ENCODE data around the gene CRYGN. TPM values are rescaled to one million over a fixed set of nuclear protein-coding genes. Genes with fewer than 3 reads are reported as not detected.
A peak's percentile ranks its signal among the peaks of the same experiment; 100 is the strongest.

The CRYGN gene
- total and polyA plus RNA-seq, 9 of the 15 experiments (the other 6 are each of a cell fraction or from before 2014, with no cell fraction given) = not detected

- TF ChIP-seq ZBTB33 (CRISPR knock-in tag; IDR thresholded peaks at IDR 0.05) (no peak), ESRRB (CRISPR knock-in tag; IDR thresholded peaks at IDR 0.05; ENCODE audit: borderline replicate concordance) (no peak), ZKSCAN8 (CRISPR knock-in tag; IDR thresholded peaks at IDR 0.05) (no peak), PPARD (CRISPR knock-in tag; IDR thresholded peaks at IDR 0.05) (no peak)
Measured at GRCh38 chr7:151427705-151428377, 12.1 kb downstream of the CRYGN start (continued).

GRCh38 chr7:151426904-151427704, 12.8 kb downstream of the CRYGN start:
- Histone ChIP-seq H3K9me3 (replicated peaks; ENCODE audit: control insufficient read depth, insufficient read depth, low read depth, low read length) (peaks cover 7% of the 10 kb centered on the region), H4K20me1 (replicated peaks; ENCODE audit: control insufficient read depth, insufficient read depth, low read length) (0 out of 2 replicates have a peak, but pooled peaks cover 4% of the 10 kb centered on the region), H3K36me3 (ENCODE audit: control insufficient read depth, insufficient read depth, low read length) (no peaks in the 10 kb centered on the region), H3K9me1 (ENCODE audit: control insufficient read depth, insufficient read depth, low read length) (no peaks in the 10 kb centered on the region), H3K9ac (ENCODE audit: insufficient read depth in 1 of 2, low read depth in 2 of 2, low read length in 2 of 2) (0 out of 4 replicates have a peak overlapping the region, but pooled peaks of 1 of the 2 experiments have one; percentile 21), H3K79me2 (ENCODE audit: control insufficient read depth, insufficient read depth, low read length) (no peaks in the 10 kb centered on the region), H2AFZ (ENCODE audit: low read depth, low read length) (no peak overlapping the region), H3K27ac (ENCODE audit: extremely low read depth, low read depth, low read length) (no peak overlapping the region), H3K4me2 (ENCODE audit: insufficient read depth, low read length) (no peak overlapping the region), H3K4me3 (no peak overlapping the region), H3K27me3 (ENCODE audit: control insufficient read depth in 2 of 2, insufficient read depth in 2 of 2, low read length in 2 of 2) (peaks cover 4 to 56% of the 10 kb centered on the region in 2 experiments; a peak in 4 of 5 replicates), H3K4me1 (replicated peaks in 1 of 2; ENCODE audit: control insufficient read depth in 2 of 2, insufficient read depth in 2 of 2, low read length in 2 of 2) (peaks cover 0 to 22% of the 10 kb centered on the region in 2 experiments; a peak in 3 of 5 replicates)
- intact Hi-C loops (cut with micrococcal nuclease) = no loop called here
- in situ Hi-C loops (cut with MboI) = no loop called here
- DNase-seq (ENCODE audit: extremely low read depth in 1 of 4, low spot score in 3 of 4) = no peak
- ATAC-seq = no peak
- FAIRE-seq = no peak
- TF ChIP-seq BRF1 (IDR thresholded peaks at IDR 0.05; ENCODE audit: borderline replicate concordance, extremely low read depth, insufficient read length) (no peak), CTCF (IDR thresholded peaks at IDR 0.05 in 2 of 3, conservative IDR thresholded peaks at IDR 0.05 in 1 of 3; ENCODE audit: insufficient read depth in 2 of 3, low read depth in 1 of 3, low read length in 3 of 3) (peak in 1 of 3 experiments; percentile 17; a peak in 1 of 6 replicates), BMI1 (IDR thresholded peaks at IDR 0.05; ENCODE audit: low read length) (no peak)
- ChIA-PET CTCF (ENCODE audit: low intra/inter-chr PET ratio) (no interaction called here), POLR2A (interaction anchor here (1.7 kb wide), 1 partner anchor 17 kb away, joined by 3 read pairs; no protein-coding TSS in a partner anchor)
- WGBS (ENCODE audit: insufficient coverage, low coverage, missing lambda C conversion rate) = 43% methylated on average over 23 of the region's 23 CpGs
- no TSS peak for BruUV-seq (replicated peaks)
